Keratinocyte (primary cell): Measurements from ENCODE around the gene TNIP1. TPM values are rescaled to one million over a fixed set of nuclear protein-coding genes. Genes with fewer than 3 reads are reported as not detected.

Experiments
- DNase-seq: peaks from one replicate; pipeline ENCODE4 v3.0.0-alpha.2; 2011; ENCODE audit warnings: low read depth, missing footprints, low spot score
- FAIRE-seq: peaks from 2 replicates; lab custom pipeline; 2011; peaks lifted over from hg19 to GRCh38; lab: Jason Lieb, UNC
- H2AFZ ChIP-seq: 2 replicates; pipeline ENCODE4 v1.6.0; 2012; ENCODE audit warnings: low read length, control low read depth, inconsistent platforms; ENCODE audit not compliant: control insufficient read depth
- H3K27ac ChIP-seq: 2 replicates; pipeline ENCODE4 v1.5.1; 2011; ENCODE audit warnings: low read length; ENCODE audit not compliant: control insufficient read depth, insufficient read depth
- H3K27me3 ChIP-seq: 3 replicates; pipeline ENCODE4 v1.6.0; 2011; ENCODE audit warnings: low read length; ENCODE audit not compliant: control insufficient read depth, insufficient read depth; ENCODE audit errors: extremely low read depth
- H3K36me3 ChIP-seq, 2 experiments: 2 replicates in 1 of 2; 3 replicates in 1 of 2; pipeline ENCODE4 v1.5.1; 2011; ENCODE audit warnings: low read length in 2 of 2, mild to moderate bottlenecking in 1 of 2; ENCODE audit not compliant: control insufficient read depth in 2 of 2, insufficient read depth in 2 of 2; ENCODE audit errors: extremely low read depth in 1 of 2
- H3K4me1 ChIP-seq: 3 replicates; pipeline ENCODE4 v1.5.1; 2011; ENCODE audit warnings: low read length; ENCODE audit not compliant: control insufficient read depth, insufficient read depth; ENCODE audit errors: extremely low read depth
- H3K4me2 ChIP-seq: 3 replicates; pipeline ENCODE4 v1.6.0; 2011; ENCODE audit warnings: low read depth, low read length; ENCODE audit not compliant: control insufficient read depth, insufficient read depth; ENCODE audit errors: extremely low read depth
- H3K4me3 ChIP-seq, 3 experiments: fragments of 200-600 bp in 1 of 3; sonication (generic) in 1 of 3; 2 replicates in 2 of 3; 3 replicates in 1 of 3; pipeline ENCODE4 v1.5.1; 2011 to 2016; ENCODE audit warnings: low read length in 3 of 3, mild to moderate bottlenecking in 3 of 3, control low read depth in 2 of 3, inconsistent platforms in 1 of 3, low read depth in 1 of 3, mixed read lengths in 1 of 3, mixed run types in 1 of 3, moderate library complexity in 1 of 3; ENCODE audit not compliant: control insufficient read depth in 2 of 3, insufficient read depth in 2 of 3; ENCODE audit errors: extremely low read depth in 1 of 3
- H3K79me2 ChIP-seq: 2 replicates; pipeline ENCODE4 v1.6.0; 2012; ENCODE audit warnings: low read length; ENCODE audit not compliant: control insufficient read depth, insufficient read depth
- H3K9ac ChIP-seq: 3 replicates; pipeline ENCODE4 v1.6.0; 2011; ENCODE audit warnings: low read length; ENCODE audit not compliant: control insufficient read depth, insufficient read depth; ENCODE audit errors: extremely low read depth
- H3K9me1 ChIP-seq: 3 replicates; pipeline ENCODE4 v1.6.0; 2011; ENCODE audit warnings: low read length; ENCODE audit not compliant: control insufficient read depth, insufficient read depth; ENCODE audit errors: extremely low read depth
- H3K9me3 ChIP-seq: 2 replicates; pipeline ENCODE4 v1.5.1; 2012; ENCODE audit warnings: low read depth, low read length; ENCODE audit not compliant: control insufficient read depth
- H4K20me1 ChIP-seq: 3 replicates; pipeline ENCODE4 v1.6.0; 2011; ENCODE audit warnings: low read length; ENCODE audit not compliant: control insufficient read depth, insufficient read depth; ENCODE audit errors: extremely low read depth
- CTCF ChIP-seq, 3 experiments: IDR thresholded peaks in 1 of 3; conservative IDR thresholded peaks in 1 of 3; optimal IDR thresholded peaks in 1 of 3; 2 replicates in 2 of 3; 3 replicates in 1 of 3; pipeline versions ENCODE3 to v1.5.1; 2011; ENCODE audit warnings: low read length in 3 of 3, mild to moderate bottlenecking in 3 of 3, moderate library complexity in 2 of 3, control low read depth in 1 of 3, inconsistent platforms in 1 of 3; ENCODE audit not compliant: insufficient read depth in 2 of 3; ENCODE audit errors: extremely low read depth in 1 of 3
- EZH2 ChIP-seq: IDR thresholded peaks from one replicate; pipeline ENCODE4 v1.6.1; 2012; ENCODE audit warnings: inconsistent platforms, mild to moderate bottlenecking, low read length, moderate library complexity
- dilution Hi-C: fragments of 300-500 bp; cut with MboI; formaldehyde crosslinking; loops from one replicate; pipeline ENCODE4 v1.7.0; 2020; ENCODE audit warnings: low sequenced_read_pairs; ENCODE audit not compliant: extremely low pct_ligation_motif_present
- polyA plus RNA-seq, 5 experiments: library from polyadenylated mRNA; depleted of rRNA in 3 of 5; stranded (reverse) in 3 of 5; stranded (forward) in 1 of 5; unstranded in 1 of 5; fragments of >200 nt; gene quantifications; 1 replicate in 1 of 5; 2 replicates in 3 of 5; 3 replicates in 1 of 5; pipeline versions ENCODE4 v1.2.1 to v1.2.3, GENCODE V29; 2011 to 2012; ENCODE audit warnings: missing spikeins in 2 of 5, low read depth in 1 of 5, low replicate concordance in 1 of 5

Gene TNIP1
- polyA plus RNA-seq, 1 donor (not counting 4 experiments of a cell fraction or from before 2014, with no cell fraction given), result 47.9 TPM

GRCh38 chr5:151095341-151096000 lies 14.6 kb upstream of the TNIP1 start:
- TF ChIP-seq EZH2, result no peak
- no peak for TF ChIP-seq CTCF (optimal IDR thresholded peaks at IDR 0.05 in 1 of 3, IDR thresholded peaks at IDR 0.05 in 1 of 3, conservative IDR thresholded peaks at IDR 0.05 in 1 of 3; ENCODE audit: extremely low read depth in 1 of 3, insufficient read depth in 2 of 3, low read length in 3 of 3)
- no peaks in the 10 kb centered on the region for H3K36me3 ChIP-seq
- no peak overlapping the region for H3K4me2 ChIP-seq
- dilution Hi-C loops, result no loop called here
- H3K9ac ChIP-seq, result no peak overlapping the region
- H3K27ac ChIP-seq, result peak overlapping the region; percentile 86
- FAIRE-seq (no peak), DNase-seq (no peak)
- no peaks in the 10 kb centered on the region for H3K9me3 ChIP-seq
- no peaks in the 10 kb centered on the region for H3K27me3 ChIP-seq
- no peak overlapping the region for H3K4me3 ChIP-seq
- H3K9me1 ChIP-seq, result no peaks in the 10 kb centered on the region
- peak overlapping the region; percentile 20 for H2AFZ ChIP-seq
- H3K79me2 ChIP-seq, result no peaks in the 10 kb centered on the region
- no peaks in the 10 kb centered on the region for H4K20me1 ChIP-seq
- H3K4me1 ChIP-seq, result peaks cover 39% of the 10 kb centered on the region

- no peak for DNase-seq
- no peaks in the 10 kb centered on the region for H3K9me1 ChIP-seq
- no peak for FAIRE-seq
Measured at GRCh38 chr5:151094852-151095245, 14.0 kb upstream of the TNIP1 start.

More at GRCh38 chr5:151094852-151095245, 14.0 kb upstream of the TNIP1 start:
- no peaks in the 10 kb centered on the region for H3K27me3 ChIP-seq
- H3K79me2 ChIP-seq, result no peaks in the 10 kb centered on the region
- peaks cover 39% of the 10 kb centered on the region for H3K4me1 ChIP-seq
- no peak for TF ChIP-seq CTCF (optimal IDR thresholded peaks at IDR 0.05 in 1 of 3, IDR thresholded peaks at IDR 0.05 in 1 of 3, conservative IDR thresholded peaks at IDR 0.05 in 1 of 3; ENCODE audit: extremely low read depth in 1 of 3, insufficient read depth in 2 of 3, low read length in 3 of 3)
- TF ChIP-seq EZH2, result no peak
- no peaks in the 10 kb centered on the region for H3K36me3 ChIP-seq
- H2AFZ ChIP-seq, result no peak overlapping the region
- H3K4me2 ChIP-seq, result no peak overlapping the region
- no peak overlapping the region for H3K9ac ChIP-seq
- H3K4me3 ChIP-seq, result no peak overlapping the region
- H3K9me3 ChIP-seq, result no peaks in the 10 kb centered on the region
- H3K27ac ChIP-seq, result peak overlapping the region; percentile 86
- no peaks in the 10 kb centered on the region for H4K20me1 ChIP-seq
- dilution Hi-C loops, result no loop called here
